KMS-11 (cell line): Measurements from ENCODE around the gene ASL.

Experiments
- H2AFZ ChIP-seq: fragments of 200-600 bp; sonication (generic); 2 replicates; pipeline ENCODE4 v1.6.1; 2016; ENCODE audit warnings: antibody characterized with exemption, mixed run types, low read depth
- H3K27ac ChIP-seq: fragments of 200-600 bp; sonication (generic); 2 replicates; pipeline ENCODE4 v1.6.1; 2016; ENCODE audit warnings: mild to moderate bottlenecking, mixed run types
- H3K27me3 ChIP-seq: fragments of 200-600 bp; sonication (generic); 2 replicates; pipeline ENCODE4 v1.6.1; 2017; ENCODE audit warnings: mild to moderate bottlenecking, low read depth, mixed run types, moderate library complexity; ENCODE audit not compliant: insufficient read depth
- H3K36me3 ChIP-seq: fragments of 200-600 bp; sonication (generic); 2 replicates; pipeline ENCODE4 v1.6.1; 2017; ENCODE audit warnings: mild to moderate bottlenecking, mixed run types; ENCODE audit not compliant: insufficient read depth
- H3K4me1 ChIP-seq: fragments of 200-600 bp; sonication (generic); 2 replicates; pipeline ENCODE4 v1.6.1; 2016; ENCODE audit warnings: mild to moderate bottlenecking, low read depth, mixed run types; ENCODE audit not compliant: poor library complexity, severe bottlenecking
- H3K4me2 ChIP-seq: fragments of 200-600 bp; sonication (generic); 2 replicates; pipeline ENCODE4 v1.7.0; 2016; ENCODE audit warnings: mild to moderate bottlenecking, mixed run types
- H3K4me3 ChIP-seq: fragments of 200-600 bp; sonication (generic); IDR thresholded peaks from 2 replicates; pipeline ENCODE4 v1.6.1; 2017; ENCODE audit warnings: low read depth, low read length, mixed read lengths; ENCODE audit not compliant: insufficient read depth
- H3K79me2 ChIP-seq: fragments of 200-600 bp; sonication (generic); 2 replicates; pipeline ENCODE4 v1.6.1; 2016; ENCODE audit warnings: low read depth, mixed run types; ENCODE audit not compliant: insufficient read depth
- H3K9ac ChIP-seq: fragments of 200-600 bp; sonication (generic); 2 replicates; pipeline ENCODE4 v1.6.1; 2016; ENCODE audit warnings: mild to moderate bottlenecking, mixed run types
- H4K20me1 ChIP-seq: fragments of 200-600 bp; sonication (generic); 2 replicates; pipeline ENCODE4 v1.6.1; 2016; ENCODE audit warnings: mild to moderate bottlenecking, mixed run types; ENCODE audit not compliant: insufficient read depth
- TF ChIP-seq, protein P1 (sequence below): fragments of 200-600 bp; sonication (generic); conservative IDR thresholded peaks from 2 replicates; pipeline ENCODE4 v1.6.1; 2017; ENCODE audit warnings: low read depth, mild to moderate bottlenecking, antibody characterized with exemption, low read length, moderate library complexity, mixed read lengths

Gene ASL

DNA sequence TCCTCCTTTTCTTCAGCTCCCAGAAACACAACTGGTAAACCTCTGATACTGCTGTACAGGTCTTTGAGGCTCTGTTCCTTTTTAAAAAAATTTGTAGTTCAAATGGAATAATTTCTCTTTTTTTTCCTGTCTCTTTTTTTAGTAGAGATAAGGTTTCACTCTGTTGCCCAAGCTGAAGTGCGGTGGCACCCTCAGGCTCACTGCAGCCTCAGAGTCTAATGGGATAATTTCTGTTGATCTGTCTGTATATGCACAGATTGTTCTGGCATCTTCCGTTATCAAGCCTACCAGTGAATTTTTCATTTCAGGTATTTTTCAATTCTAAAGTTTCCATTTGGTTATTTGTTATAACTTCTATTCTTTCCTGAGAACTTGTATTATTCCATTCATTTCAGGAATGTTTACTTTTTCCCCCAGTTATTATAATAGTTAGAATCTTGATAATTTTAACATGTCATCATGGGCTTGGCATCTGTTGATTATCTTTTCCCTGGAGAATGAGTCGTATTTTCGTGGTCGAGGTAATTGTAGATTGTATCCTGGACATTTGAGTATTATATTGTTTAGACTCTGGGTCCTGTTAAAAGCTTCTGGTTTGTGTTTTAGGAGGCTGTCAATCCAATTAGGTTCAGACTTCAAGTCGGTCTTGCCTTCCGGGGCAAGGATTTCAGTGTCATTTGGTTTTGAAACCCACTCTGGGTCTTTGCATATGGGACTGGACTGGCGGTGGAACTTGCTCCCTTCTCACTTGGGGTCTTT is 63.6 kb downstream of the ASL start:
- Histone ChIP-seq H3K4me2 (no peak overlapping the region), H3K4me1 (no peaks in the 10 kb centered on the region), H3K27ac (no peak overlapping the region), H3K36me3 (peaks cover 10% of the 10 kb centered on the region; the same call in 1 of the 2 replicates), H3K27me3 (no peaks in the 10 kb centered on the region), H3K4me3 (no peak overlapping the region), H3K79me2 (no peaks in the 10 kb centered on the region; the same call in 1 of the 2 replicates), H2AFZ (no peak overlapping the region), H3K9ac (no peak overlapping the region), H4K20me1 (no peaks in the 10 kb centered on the region)
- TF ChIP-seq, protein P1, sequence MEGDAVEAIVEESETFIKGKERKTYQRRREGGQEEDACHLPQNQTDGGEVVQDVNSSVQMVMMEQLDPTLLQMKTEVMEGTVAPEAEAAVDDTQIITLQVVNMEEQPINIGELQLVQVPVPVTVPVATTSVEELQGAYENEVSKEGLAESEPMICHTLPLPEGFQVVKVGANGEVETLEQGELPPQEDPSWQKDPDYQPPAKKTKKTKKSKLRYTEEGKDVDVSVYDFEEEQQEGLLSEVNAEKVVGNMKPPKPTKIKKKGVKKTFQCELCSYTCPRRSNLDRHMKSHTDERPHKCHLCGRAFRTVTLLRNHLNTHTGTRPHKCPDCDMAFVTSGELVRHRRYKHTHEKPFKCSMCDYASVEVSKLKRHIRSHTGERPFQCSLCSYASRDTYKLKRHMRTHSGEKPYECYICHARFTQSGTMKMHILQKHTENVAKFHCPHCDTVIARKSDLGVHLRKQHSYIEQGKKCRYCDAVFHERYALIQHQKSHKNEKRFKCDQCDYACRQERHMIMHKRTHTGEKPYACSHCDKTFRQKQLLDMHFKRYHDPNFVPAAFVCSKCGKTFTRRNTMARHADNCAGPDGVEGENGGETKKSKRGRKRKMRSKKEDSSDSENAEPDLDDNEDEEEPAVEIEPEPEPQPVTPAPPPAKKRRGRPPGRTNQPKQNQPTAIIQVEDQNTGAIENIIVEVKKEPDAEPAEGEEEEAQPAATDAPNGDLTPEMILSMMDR, result no peak

DNA sequence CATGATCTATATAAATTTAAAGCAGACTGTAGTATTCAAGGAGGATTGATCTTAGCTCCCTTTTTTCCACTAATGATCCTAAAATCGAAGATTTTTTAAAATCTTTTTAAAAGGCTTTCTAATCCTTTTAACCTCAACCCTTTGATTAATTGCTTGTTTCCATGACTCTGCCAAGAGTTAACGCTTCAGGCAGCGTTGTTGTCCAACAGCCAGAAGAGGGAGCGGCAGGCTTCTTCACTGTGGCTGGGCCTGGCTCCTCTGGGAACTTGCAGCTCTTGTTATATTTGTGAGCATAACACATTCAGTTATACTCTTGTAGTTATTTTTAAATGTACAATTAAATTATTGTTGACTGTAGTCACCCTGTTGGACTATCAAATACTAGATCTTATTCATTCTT is 65.3 kb downstream of the ASL start:
- Histone ChIP-seq H3K79me2 (peaks cover 2% of the 10 kb centered on the region; the same call in 1 of the 2 replicates), H2AFZ (no peak overlapping the region), H3K36me3 (peaks cover 9% of the 10 kb centered on the region; the same call in 1 of the 2 replicates), H3K27ac (no peak overlapping the region), H3K4me1 (no peaks in the 10 kb centered on the region), H3K9ac (no peak overlapping the region), H3K4me2 (no peak overlapping the region), H4K20me1 (no peaks in the 10 kb centered on the region), H3K4me3 (no peak overlapping the region), H3K27me3 (no peaks in the 10 kb centered on the region)
- TF ChIP-seq, protein P1, result no peak

DNA sequence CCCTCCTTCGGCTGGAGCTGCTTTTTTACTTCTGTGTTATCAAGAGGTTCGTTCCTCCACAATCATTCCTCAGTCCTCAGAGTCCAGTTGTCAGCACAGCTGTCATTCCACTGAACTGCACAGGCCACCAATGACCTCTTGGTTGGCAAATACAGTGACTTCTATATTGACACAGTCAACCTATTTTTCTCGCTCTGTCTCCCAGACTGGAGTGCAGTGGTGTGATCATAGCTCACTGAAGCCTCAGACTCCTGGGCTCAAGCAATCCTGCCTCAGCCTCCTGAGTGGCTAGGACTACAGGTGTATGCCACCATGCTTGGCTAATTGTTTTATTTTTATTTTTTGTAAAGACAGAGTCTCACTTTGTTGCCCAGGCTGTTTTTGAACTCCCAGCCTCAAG is 66.7 kb downstream of the ASL start:
- peaks cover 5% of the 10 kb centered on the region; the same call in 1 of the 2 replicates for H3K79me2 ChIP-seq
- H3K4me3 ChIP-seq, result no peak overlapping the region
- H2AFZ ChIP-seq, result no peak overlapping the region
- H3K9ac ChIP-seq, result no peak overlapping the region
- H3K4me2 ChIP-seq, result no peak overlapping the region
- H3K27ac ChIP-seq, result no peak overlapping the region
- TF ChIP-seq, protein P1, result no peak
- H3K27me3 ChIP-seq, result no peaks in the 10 kb centered on the region
- H4K20me1 ChIP-seq, result no peaks in the 10 kb centered on the region
- H3K4me1 ChIP-seq, result no peaks in the 10 kb centered on the region
- peaks cover 9% of the 10 kb centered on the region; the same call in 1 of the 2 replicates for H3K36me3 ChIP-seq

DNA sequence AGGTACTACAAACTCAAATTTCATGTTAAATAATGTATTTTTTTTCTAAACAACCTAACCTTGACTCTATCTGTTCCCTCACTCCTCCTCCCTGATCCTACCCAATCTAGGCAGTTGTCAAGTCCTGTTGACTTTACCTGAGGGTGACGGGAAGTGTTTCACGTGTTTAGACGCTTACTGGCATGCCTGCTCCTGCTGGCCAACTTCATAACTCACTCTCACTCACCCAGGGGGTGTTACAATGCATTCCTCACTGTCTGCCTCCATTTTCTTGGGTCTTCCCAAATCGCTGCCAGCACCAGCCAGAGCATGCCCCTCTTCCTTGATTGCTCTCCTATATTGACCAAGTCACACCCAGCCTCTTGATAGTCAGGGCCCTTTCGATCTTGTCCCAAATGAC is 67.4 kb downstream of the ASL start:
- Histone ChIP-seq H3K4me2 (no peak overlapping the region), H2AFZ (no peak overlapping the region), H3K79me2 (peaks cover 5% of the 10 kb centered on the region; the same call in 1 of the 2 replicates), H3K27ac (no peak overlapping the region), H3K4me3 (no peak overlapping the region), H3K27me3 (no peaks in the 10 kb centered on the region), H3K9ac (no peak overlapping the region), H4K20me1 (no peaks in the 10 kb centered on the region), H3K4me1 (no peaks in the 10 kb centered on the region), H3K36me3 (peaks cover 9% of the 10 kb centered on the region; the same call in 1 of the 2 replicates)
- TF ChIP-seq, protein P1, result no peak
